HepG2 (cell line): ENCODE results near the gene HOXA1. TPM values are rescaled to one million over a fixed set of nuclear protein-coding genes. Genes with fewer than 3 reads are reported as not detected.

Experiments used
- ADNP ChIP-seq: sonication (generic); formaldehyde crosslinking; IDR thresholded peaks from 2 replicates; pipeline ENCODE4 v1.4.0; 2020; ENCODE audit warnings: missing genetic modification reagents
- ELF4 ChIP-seq: sonication (generic); formaldehyde crosslinking; IDR thresholded peaks from 2 replicates; pipeline ENCODE4 v1.5.0; 2020; ENCODE audit warnings: missing genetic modification reagents, mild to moderate bottlenecking, moderate library complexity, borderline replicate concordance
- FOXC1 ChIP-seq: sonication (generic); formaldehyde crosslinking; IDR thresholded peaks from 2 replicates; pipeline ENCODE4 v1.8.0; 2022; ENCODE audit warnings: mild to moderate bottlenecking, missing genetic modification reagents, borderline replicate concordance
- FOXK1 ChIP-seq: sonication (generic); formaldehyde crosslinking; IDR thresholded peaks from 2 replicates; pipeline ENCODE4 v1.4.0; 2020; ENCODE audit warnings: low read depth, missing genetic modification reagents, borderline replicate concordance
- FOXK2 ChIP-seq: fragments of 450-650 bp; IDR thresholded peaks from 2 replicates; pipeline ENCODE4 v1.6.1; 2016
- HOXA3 ChIP-seq: sonication (generic); formaldehyde crosslinking; IDR thresholded peaks from 2 replicates; pipeline ENCODE4 v1.5.0; 2020; ENCODE audit warnings: missing genetic modification reagents
- JARID2 ChIP-seq: sonication (generic); formaldehyde crosslinking; IDR thresholded peaks from 2 replicates; pipeline ENCODE4 v1.8.1; 2023; ENCODE audit warnings: missing genetic modification reagents, inconsistent platforms; ENCODE audit not compliant: insufficient replicate concordance
- MTF1 ChIP-seq: sonication (generic); formaldehyde crosslinking; IDR thresholded peaks from 2 replicates; pipeline ENCODE4 v1.5.0; 2020; ENCODE audit warnings: missing genetic modification reagents
- NCOA5 ChIP-seq: sonication (generic); formaldehyde crosslinking; IDR thresholded peaks from 2 replicates; pipeline ENCODE4 v1.4.0; 2020; ENCODE audit warnings: missing genetic modification reagents
- PRMT3 ChIP-seq: sonication (generic); formaldehyde crosslinking; IDR thresholded peaks from 2 replicates; pipeline ENCODE4 v1.8.1; 2022; ENCODE audit warnings: low read depth, mild to moderate bottlenecking, moderate library complexity, missing genetic modification reagents, borderline replicate concordance
- SRSF4 ChIP-seq: fragments of 200-400 bp; formaldehyde crosslinking; IDR thresholded peaks from one replicate; pipeline ENCODE4 v1.6.1; 2018; ENCODE audit warnings: mild to moderate bottlenecking, low read depth, low read length, moderate library complexity; ENCODE audit not compliant: poor library complexity, severe bottlenecking
- TOE1 ChIP-seq: sonication (generic); formaldehyde crosslinking; IDR thresholded peaks from 2 replicates; pipeline ENCODE4 v1.4.0; 2020; ENCODE audit warnings: mild to moderate bottlenecking, missing genetic modification reagents
- YEATS2 ChIP-seq: sonication (generic); formaldehyde crosslinking; IDR thresholded peaks from 2 replicates; pipeline ENCODE4 v1.4.0; 2020; ENCODE audit warnings: missing genetic modification reagents, borderline replicate concordance
- ZFP82 ChIP-seq: sonication (generic); formaldehyde crosslinking; IDR thresholded peaks from 2 replicates; pipeline ENCODE4 v1.5.1; 2020; ENCODE audit warnings: mild to moderate bottlenecking, missing genetic modification reagents, borderline replicate concordance
- ZNF224 ChIP-seq: sonication (generic); formaldehyde crosslinking; IDR thresholded peaks from 2 replicates; pipeline ENCODE4 v1.5.0; 2020; ENCODE audit warnings: mild to moderate bottlenecking, missing genetic modification reagents
- ZNF501 ChIP-seq: sonication (generic); formaldehyde crosslinking; IDR thresholded peaks from 2 replicates; pipeline ENCODE4 v1.5.1; 2020; ENCODE audit warnings: mild to moderate bottlenecking, moderate library complexity, missing genetic modification reagents
- ZNF557 ChIP-seq: sonication (generic); formaldehyde crosslinking; IDR thresholded peaks from 2 replicates; pipeline ENCODE4 v1.4.0; 2020; ENCODE audit warnings: missing genetic modification reagents
- ZNF570 ChIP-seq: sonication (generic); formaldehyde crosslinking; IDR thresholded peaks from 2 replicates; pipeline ENCODE4 v1.4.0; 2020; ENCODE audit warnings: mild to moderate bottlenecking, missing genetic modification reagents, borderline replicate concordance
- ZNF746 ChIP-seq: sonication (generic); formaldehyde crosslinking; IDR thresholded peaks from 2 replicates; pipeline ENCODE4 v1.8.0; 2022; ENCODE audit warnings: mild to moderate bottlenecking, missing genetic modification reagents
- ZNF83 ChIP-seq: sonication (generic); formaldehyde crosslinking; IDR thresholded peaks from 2 replicates; pipeline ENCODE4 v1.4.0; 2020; ENCODE audit warnings: missing genetic modification reagents, mild to moderate bottlenecking, borderline replicate concordance
- ZNF883 ChIP-seq: sonication (generic); formaldehyde crosslinking; IDR thresholded peaks from 2 replicates; pipeline ENCODE4 v1.5.1; 2020; ENCODE audit warnings: mild to moderate bottlenecking, missing genetic modification reagents; ENCODE audit errors: not compliant biosample characterization
- polyA plus RNA-seq, 8 experiments: library from polyadenylated mRNA; depleted of rRNA in 3 of 8; stranded (reverse) in 7 of 8; unstranded in 1 of 8; fragments of >200 nt; fragmentation: Illumina TruSeq in 4 of 8; extraction: Trizol in 4 of 8; gene quantifications; 2 replicates each; pipeline versions ENCODE4 v1.2.1 to v1.2.3, GENCODE V29; 2011 to 2016; ENCODE audit warnings: low read depth in 4 of 8, missing spikeins in 1 of 8, mixed read lengths in 1 of 8; ENCODE audit not compliant: insufficient read depth in 1 of 8
- total RNA-seq, 5 experiments: library from RNA; depleted of rRNA; stranded (reverse); fragments of >200 nt; fragmentation: Illumina TruSeq; extraction: Trizol; gene quantifications; 2 replicates each; pipeline ENCODE4 v1.2.3, GENCODE V29; 2016; ENCODE audit warnings: low read depth in 1 of 5
- TF ChIP-seq, protein P1 (sequence below): sonication (generic); formaldehyde crosslinking; IDR thresholded peaks from 2 replicates; pipeline ENCODE4 v1.5.0; 2020; ENCODE audit warnings: missing genetic modification reagents
- TF ChIP-seq, protein P2 (sequence below): IDR thresholded peaks from 2 replicates; pipeline ENCODE4 v1.6.1; 2012; ENCODE audit warnings: inconsistent platforms
- TF ChIP-seq, protein P3 (sequence below): sonication (generic); formaldehyde crosslinking; IDR thresholded peaks from 2 replicates; pipeline ENCODE4 v1.5.0; 2020; ENCODE audit warnings: missing genetic modification reagents

Gene HOXA1
- total and polyA plus RNA-seq, 2 of the 13 experiments (the other 11 are each of a cell fraction or from before 2014, with no cell fraction given) = 0.18 to 0.20 TPM

DNA sequence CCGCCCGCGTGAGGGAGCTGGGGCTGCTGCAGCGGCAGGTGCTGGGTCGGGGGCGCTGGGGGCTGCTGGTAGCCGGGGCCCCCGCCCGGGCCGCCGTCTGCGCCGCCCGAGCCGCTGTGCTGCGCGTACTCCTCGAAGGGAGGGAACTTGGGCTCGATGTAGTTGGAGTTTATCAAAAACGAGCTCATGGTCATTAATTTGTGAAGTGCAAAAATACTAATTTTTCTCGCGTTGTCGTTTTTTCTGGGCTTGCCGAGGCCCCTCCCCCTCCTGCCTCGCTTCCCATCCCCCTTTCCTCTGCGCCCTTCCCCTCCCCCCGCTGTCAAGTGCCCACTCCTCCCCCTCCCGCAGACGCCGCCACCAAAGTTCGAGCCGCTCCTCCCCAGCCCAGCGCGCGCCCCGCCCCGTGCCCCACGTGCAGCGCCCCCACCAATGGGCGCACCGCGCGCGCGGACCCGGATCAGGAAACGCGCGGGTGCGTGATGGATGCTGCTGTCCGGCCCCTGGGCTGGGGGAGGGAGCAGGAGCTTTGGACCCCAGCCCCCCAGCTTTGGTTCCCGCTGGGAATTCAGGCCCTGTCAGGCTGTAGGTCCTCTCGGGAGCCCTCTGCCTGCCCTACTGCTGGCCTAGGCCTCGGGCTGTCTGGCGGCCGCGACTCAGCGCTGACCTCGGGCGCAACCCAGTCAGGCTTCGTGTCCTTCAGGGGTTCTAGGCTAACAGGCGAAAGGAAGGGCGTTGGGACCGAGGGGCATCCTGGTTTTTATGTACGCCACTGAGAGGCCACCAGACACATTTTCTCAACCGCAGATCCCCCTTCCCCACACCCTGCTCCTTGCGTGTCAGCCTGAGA lies 35.0 kb upstream of the HOXA1 start, which contains the start of gene HOXA4 (continued):
- TF ChIP-seq, protein P1, sequence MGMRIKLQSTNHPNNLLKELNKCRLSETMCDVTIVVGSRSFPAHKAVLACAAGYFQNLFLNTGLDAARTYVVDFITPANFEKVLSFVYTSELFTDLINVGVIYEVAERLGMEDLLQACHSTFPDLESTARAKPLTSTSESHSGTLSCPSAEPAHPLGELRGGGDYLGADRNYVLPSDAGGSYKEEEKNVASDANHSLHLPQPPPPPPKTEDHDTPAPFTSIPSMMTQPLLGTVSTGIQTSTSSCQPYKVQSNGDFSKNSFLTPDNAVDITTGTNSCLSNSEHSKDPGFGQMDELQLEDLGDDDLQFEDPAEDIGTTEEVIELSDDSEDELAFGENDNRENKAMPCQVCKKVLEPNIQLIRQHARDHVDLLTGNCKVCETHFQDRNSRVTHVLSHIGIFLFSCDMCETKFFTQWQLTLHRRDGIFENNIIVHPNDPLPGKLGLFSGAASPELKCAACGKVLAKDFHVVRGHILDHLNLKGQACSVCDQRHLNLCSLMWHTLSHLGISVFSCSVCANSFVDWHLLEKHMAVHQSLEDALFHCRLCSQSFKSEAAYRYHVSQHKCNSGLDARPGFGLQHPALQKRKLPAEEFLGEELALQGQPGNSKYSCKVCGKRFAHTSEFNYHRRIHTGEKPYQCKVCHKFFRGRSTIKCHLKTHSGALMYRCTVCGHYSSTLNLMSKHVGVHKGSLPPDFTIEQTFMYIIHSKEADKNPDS (CRISPR knock-in tag) = no peak
- no peak for TF ChIP-seq ADNP
- TF ChIP-seq ZNF883 = peak; percentile 75
- TF ChIP-seq FOXK2 = no peak
- no peak for TF ChIP-seq ZNF557 (CRISPR knock-in tag)
- peak; percentile 80 for TF ChIP-seq YEATS2 (CRISPR knock-in tag)
- no peak for TF ChIP-seq ZFP82 (CRISPR knock-in tag)
- no peak for TF ChIP-seq SRSF4
- peak; percentile 41; the same call in 1 of the 2 replicates for TF ChIP-seq ELF4 (CRISPR knock-in tag)
- TF ChIP-seq, protein P2, sequence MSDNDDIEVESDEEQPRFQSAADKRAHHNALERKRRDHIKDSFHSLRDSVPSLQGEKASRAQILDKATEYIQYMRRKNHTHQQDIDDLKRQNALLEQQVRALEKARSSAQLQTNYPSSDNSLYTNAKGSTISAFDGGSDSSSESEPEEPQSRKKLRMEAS = peak; percentile 85
- TF ChIP-seq TOE1 (CRISPR knock-in tag) = no peak
- TF ChIP-seq, protein P3, sequence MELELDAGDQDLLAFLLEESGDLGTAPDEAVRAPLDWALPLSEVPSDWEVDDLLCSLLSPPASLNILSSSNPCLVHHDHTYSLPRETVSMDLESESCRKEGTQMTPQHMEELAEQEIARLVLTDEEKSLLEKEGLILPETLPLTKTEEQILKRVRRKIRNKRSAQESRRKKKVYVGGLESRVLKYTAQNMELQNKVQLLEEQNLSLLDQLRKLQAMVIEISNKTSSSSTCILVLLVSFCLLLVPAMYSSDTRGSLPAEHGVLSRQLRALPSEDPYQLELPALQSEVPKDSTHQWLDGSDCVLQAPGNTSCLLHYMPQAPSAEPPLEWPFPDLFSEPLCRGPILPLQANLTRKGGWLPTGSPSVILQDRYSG = no peak
- TF ChIP-seq ZNF746 (CRISPR knock-in tag) = peak; percentile 68; the same call in 1 of the 2 replicates
- TF ChIP-seq FOXC1 (CRISPR knock-in tag) = no peak; the same call in 1 of the 2 replicates
- no peak for TF ChIP-seq PRMT3 (CRISPR knock-in tag)
- TF ChIP-seq ZNF83 (CRISPR knock-in tag) = no peak
- peak; percentile 73 for TF ChIP-seq HOXA3 (CRISPR knock-in tag)
- no peak for TF ChIP-seq ZNF570 (CRISPR knock-in tag)
- TF ChIP-seq MTF1 = no peak
- TF ChIP-seq NCOA5 (CRISPR knock-in tag) = no peak
- peak; percentile 72; the same call in 1 of the 2 replicates for TF ChIP-seq ZNF501 (CRISPR knock-in tag)
- TF ChIP-seq ZNF224 = no peak
- no peak for TF ChIP-seq JARID2
- TF ChIP-seq FOXK1 (CRISPR knock-in tag) = peak; percentile 46; the same call in 1 of the 2 replicates
